Retinal pigment epithelial cell (primary cell): ENCODE measurements around the gene BAZ2B.

Experiments
- DNase-seq: peaks from one replicate; pipeline ENCODE4 v3.0.0-alpha.2; 2010; ENCODE audit warnings: low read depth
- H3K4me3 ChIP-seq: 2 replicates; pipeline ENCODE4 v1.5.1; 2011; ENCODE audit warnings: mild to moderate bottlenecking, low read length, control low read depth, moderate library complexity
- TF ChIP-seq, protein P1 (sequence below): conservative IDR thresholded peaks from 2 replicates; pipeline ENCODE4 v1.5.1; 2011; ENCODE audit warnings: low read depth, low read length, control low read depth, inconsistent platforms

Gene BAZ2B

DNA sequence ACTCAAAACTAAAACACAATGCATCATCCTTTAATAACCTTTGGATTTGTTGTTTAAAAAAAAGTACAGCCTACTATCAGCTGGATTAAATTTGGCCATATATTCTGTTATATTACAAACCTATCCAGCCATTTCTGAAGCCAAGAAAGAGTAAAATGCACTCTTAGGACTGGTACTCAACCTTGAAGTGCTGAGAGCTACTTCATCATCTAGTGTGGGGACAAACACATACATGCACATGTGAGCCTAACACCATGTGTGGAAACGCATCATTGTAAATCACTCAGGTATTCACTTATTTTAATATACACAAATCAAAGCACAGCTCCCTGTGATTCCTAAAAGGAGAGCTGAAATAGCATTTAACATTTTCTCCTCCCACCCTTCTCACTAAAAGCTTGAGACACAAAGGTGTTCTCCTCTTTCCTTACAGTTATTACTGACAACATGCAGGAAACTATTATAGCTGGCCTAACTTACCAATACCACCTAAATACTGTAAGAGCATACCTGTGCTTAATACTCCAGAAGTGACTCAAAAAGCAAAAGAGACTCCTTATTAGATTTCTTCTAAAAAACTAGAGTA is 7.5 kb downstream of the BAZ2B start:
- DNase-seq, result no peak
- no peak overlapping the region for H3K4me3 ChIP-seq
- TF ChIP-seq, protein P1, sequence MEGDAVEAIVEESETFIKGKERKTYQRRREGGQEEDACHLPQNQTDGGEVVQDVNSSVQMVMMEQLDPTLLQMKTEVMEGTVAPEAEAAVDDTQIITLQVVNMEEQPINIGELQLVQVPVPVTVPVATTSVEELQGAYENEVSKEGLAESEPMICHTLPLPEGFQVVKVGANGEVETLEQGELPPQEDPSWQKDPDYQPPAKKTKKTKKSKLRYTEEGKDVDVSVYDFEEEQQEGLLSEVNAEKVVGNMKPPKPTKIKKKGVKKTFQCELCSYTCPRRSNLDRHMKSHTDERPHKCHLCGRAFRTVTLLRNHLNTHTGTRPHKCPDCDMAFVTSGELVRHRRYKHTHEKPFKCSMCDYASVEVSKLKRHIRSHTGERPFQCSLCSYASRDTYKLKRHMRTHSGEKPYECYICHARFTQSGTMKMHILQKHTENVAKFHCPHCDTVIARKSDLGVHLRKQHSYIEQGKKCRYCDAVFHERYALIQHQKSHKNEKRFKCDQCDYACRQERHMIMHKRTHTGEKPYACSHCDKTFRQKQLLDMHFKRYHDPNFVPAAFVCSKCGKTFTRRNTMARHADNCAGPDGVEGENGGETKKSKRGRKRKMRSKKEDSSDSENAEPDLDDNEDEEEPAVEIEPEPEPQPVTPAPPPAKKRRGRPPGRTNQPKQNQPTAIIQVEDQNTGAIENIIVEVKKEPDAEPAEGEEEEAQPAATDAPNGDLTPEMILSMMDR, result no peak

DNA sequence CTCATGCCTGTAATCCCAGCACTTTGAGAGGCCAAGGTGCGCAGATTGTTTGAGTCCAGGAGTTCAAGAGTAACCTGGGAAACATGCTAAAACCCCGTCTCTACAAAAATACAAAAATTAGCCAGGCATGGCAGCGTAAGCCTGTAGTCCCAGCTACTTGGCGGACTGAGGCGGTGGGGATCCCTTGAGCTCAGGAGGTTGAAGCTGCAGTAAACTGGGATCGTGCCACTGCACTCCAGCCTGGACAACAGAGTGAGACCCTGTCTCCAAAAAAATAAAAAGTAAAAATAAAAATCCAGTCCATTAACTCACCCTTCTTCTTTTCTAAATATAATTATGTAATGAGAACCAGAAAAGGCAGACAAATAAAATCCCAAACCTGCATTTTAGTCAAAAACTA is 8.2 kb downstream of the BAZ2B start:
- H3K4me3 ChIP-seq, result no peak overlapping the region
- no peak for DNase-seq
- TF ChIP-seq, protein P1, result no peak

DNA sequence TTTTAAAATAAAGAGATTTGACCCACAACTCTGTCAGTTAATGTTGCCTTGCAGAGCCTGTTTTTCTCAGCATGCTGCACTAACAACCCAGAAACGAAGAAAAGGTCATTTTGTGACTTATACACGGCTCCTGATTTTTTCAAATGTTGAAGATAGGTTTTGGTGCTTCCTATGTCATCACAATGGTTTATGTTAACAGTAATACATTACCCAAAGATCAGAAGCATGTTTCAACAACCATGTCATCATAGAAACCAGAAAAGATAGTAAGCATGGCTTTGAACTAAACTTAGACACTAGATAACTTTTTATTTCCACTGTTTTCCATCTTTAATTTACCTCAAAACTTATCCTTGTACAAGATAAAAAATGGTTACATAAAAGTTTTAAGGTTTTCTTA is 10.1 kb downstream of the BAZ2B start:
- no peak for DNase-seq
- TF ChIP-seq, protein P1, result no peak
- no peak overlapping the region for H3K4me3 ChIP-seq

DNA sequence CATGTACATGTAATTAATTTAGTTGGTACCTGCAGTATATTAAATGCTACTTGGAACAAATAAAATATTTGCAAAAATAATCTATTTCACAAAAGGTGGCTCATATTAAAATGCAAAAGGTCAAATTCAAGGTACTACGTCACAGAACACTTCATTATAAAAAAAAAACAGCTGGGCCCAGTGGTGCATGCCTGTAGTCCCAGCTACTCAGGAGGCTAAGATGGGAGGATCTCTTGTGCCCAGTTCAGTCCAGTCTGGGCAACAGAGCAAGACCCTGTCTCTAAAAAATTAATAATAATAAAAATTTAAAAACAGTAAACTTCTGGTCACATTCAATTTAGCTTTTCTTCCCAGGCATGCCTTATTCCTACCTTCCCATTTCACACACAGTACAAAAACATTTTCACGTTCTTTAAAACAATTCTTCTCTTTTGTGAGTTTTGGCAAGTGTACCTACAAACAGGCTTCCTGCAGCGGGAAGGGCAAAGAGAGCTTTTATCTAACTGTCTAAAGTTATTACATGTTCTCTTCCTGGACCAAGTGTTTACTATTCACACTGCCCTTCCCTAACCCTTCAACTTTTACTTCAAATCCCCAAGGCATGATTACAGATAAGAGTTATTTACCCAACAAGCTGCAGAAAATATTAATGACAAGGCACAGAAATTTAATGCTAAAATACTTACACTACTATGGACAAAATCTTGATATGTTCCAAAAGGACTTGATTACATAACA is 10.7 kb downstream of the BAZ2B start:
- no peak overlapping the region for H3K4me3 ChIP-seq
- TF ChIP-seq, protein P1, result no peak
- no peak for DNase-seq

DNA sequence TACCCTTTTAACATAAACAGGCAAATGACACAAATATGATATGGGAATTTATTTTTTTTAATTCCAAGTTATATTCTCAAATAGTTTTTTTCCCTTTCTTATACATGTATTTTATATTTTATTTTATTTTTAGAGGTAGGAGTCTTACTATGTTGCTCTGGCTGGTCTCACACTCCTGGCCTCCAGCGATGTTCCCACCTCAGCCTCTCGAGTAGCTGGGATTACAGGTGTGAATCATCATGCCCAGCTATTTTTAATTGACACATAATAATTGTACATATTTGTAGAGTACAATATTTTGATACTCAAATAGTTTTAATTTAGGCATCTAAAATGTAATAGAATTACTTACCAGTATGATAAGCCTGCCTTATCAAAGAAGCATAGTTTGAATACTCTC is 12.2 kb downstream of the BAZ2B start:
- H3K4me3 ChIP-seq, result no peak overlapping the region
- TF ChIP-seq, protein P1, result no peak
- no peak for DNase-seq

DNA sequence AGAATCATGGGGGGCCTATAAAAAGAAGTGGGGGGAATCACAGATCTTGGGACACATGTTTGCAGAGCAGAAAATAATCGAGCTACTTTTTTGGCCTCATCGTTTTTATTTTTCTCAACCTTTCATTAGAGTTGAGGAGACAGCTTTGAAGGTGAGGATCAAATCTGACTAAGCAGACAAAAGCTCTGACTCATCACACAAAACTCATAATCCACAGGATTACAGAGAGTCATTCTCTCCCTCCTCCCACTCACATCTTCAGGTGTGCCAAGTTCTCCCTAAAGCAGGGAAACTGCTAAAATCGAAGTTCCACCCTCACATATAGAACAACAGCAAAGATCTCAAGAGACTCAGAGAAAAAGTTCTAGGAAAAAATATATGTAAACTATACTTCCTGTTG is 15.6 kb downstream of the BAZ2B start:
- TF ChIP-seq, protein P1, result no peak
- peak; percentile 78 for DNase-seq
- H3K4me3 ChIP-seq, result no peak overlapping the region
